Heart left ventricle (tissue), 16 donors: ENCODE measurements around the gene PMEPA1. TPM values are rescaled to one million over a fixed set of nuclear protein-coding genes. Genes with fewer than 3 reads are reported as not detected.

Experiments used
- ATAC-seq, 4 donors: fragments of 200-7000 bp; cut with Tn5 transposase; one replicate each; pipeline ENCODE4 v1.9.1; 2020 to 2022; ENCODE audit warnings: moderate library complexity in 4 of 4, mild to moderate bottlenecking in 3 of 4, moderate number of reproducible peaks in 1 of 4
- DNase-seq, 5 donors: peaks; one replicate each; pipeline ENCODE4 v3.0.0-alpha.2; 2020
- H3K27ac ChIP-seq, 12 donors: fragments of 200-600 bp; sonication (generic) in 4 of 12; one replicate each; pipeline versions ENCODE4 v1.5.0 to v1.8.0; 2016 to 2022; ENCODE audit warnings: mild to moderate bottlenecking in 2 of 12
- H3K27me3 ChIP-seq, 9 donors: fragments of 200-600 bp; sonication (generic) in 2 of 9; one replicate each; pipeline versions ENCODE4 v1.5.1 to v1.8.0; 2016 to 2022; ENCODE audit warnings: mild to moderate bottlenecking in 3 of 9
- H3K36me3 ChIP-seq, 9 donors: fragments of 200-600 bp; sonication (generic) in 2 of 9; one replicate each; pipeline versions ENCODE4 v1.5.0 to v1.8.0; 2018 to 2022; ENCODE audit warnings: mild to moderate bottlenecking in 2 of 9
- H3K4me1 ChIP-seq, 12 donors: fragments of 200-600 bp; sonication (generic) in 4 of 12; one replicate each; pipeline versions ENCODE4 v1.5.0 to v1.8.0; 2016 to 2022; ENCODE audit warnings: mild to moderate bottlenecking in 3 of 12
- H3K4me3 ChIP-seq, 12 donors: fragments of 200-600 bp; sonication (generic) in 4 of 12; one replicate each; pipeline versions ENCODE4 v1.5.0 to v1.8.0; 2017 to 2022; ENCODE audit warnings: mild to moderate bottlenecking in 9 of 12, moderate library complexity in 4 of 12
- H3K9me3 ChIP-seq, 12 donors: fragments of 200-600 bp; sonication (generic) in 4 of 12; one replicate each; pipeline versions ENCODE4 v1.5.0 to v1.8.0; 2016 to 2022; ENCODE audit warnings: mild to moderate bottlenecking in 1 of 12
- POLR2A ChIP-seq, 2 donors: fragments of 450-650 bp; IDR thresholded peaks; one replicate each; pipeline ENCODE4 v1.6.1; 2017; ENCODE audit warnings: antibody characterized with exemption in 2 of 2, mild to moderate bottlenecking in 2 of 2, moderate library complexity in 2 of 2
- WGBS, 4 donors: extraction: QIAGEN DNeasy Blood & Tissue Kit in 2 of 4; methylation state at CpG; one replicate each; pipeline versions ENCODE4 v1.1.5 to v1.1.7; 2013 to 2018; 5-methylcytosine and 5-hydroxymethylcytosine counted together
- intact Hi-C, 10 donors: fragments of 100-400 bp; cut with DNase I; formaldehyde crosslinking; loops; one replicate each; pipeline versions ENCODE4 v1.11.1 to v1.14.2; 2022
- polyA plus RNA-seq, 2 donors: library from polyadenylated mRNA; stranded (reverse); fragments of 200-250 nt; gene quantifications; one replicate each; pipeline ENCODE4 v1.2.3, GENCODE V29; 2013
- total RNA-seq, 9 donors: library from RNA; depleted of rRNA in 2 of 9; stranded (reverse); fragments of >200 nt in 2 of 9; fragmentation: NEBNext Ultra II Directional in 3 of 9; extraction: Animal tissue kit (Norgen Biotek cat#: 25700) in 3 of 9; gene quantifications; one replicate each; pipeline versions ENCODE4 v1.1.0 to v1.2.4, GENCODE V29; 2016 to 2023
- TF ChIP-seq, protein P1 (sequence below), 12 donors: fragments of 200-600 bp; sonication (generic) in 4 of 12; IDR thresholded peaks; one replicate each; pipeline versions ENCODE4 v1.5.0 to v1.8.0; 2018 to 2022; ENCODE audit warnings: antibody characterized with exemption in 12 of 12, mild to moderate bottlenecking in 5 of 12
- donor health status: ischemic (EF 13 %, LVEDD 7.1; RV severe dilation, severe dysfunction).
- donor health status: healthy with polysubstance abuse.
- donor health status: DM: no; HTN: yes; CAD: no.
- donor health status: DM: no; HTN: no; CAD: no.
- donor health status: ischemic (EF 25% LVEDD 6.9; RV normal size, moderate dysfunction).
- donor health status: ischemic (EF 25% LVEDD 5.7; RV mildly dilated, moderate dysfunction).
- donor health status: healthy.
- donor health status: DM: yes; HTN: yes; CAD: no.
- donor health status: ischemic (EF 35%, LVEDD 5.7; RV mildly dilated, moderate dysfunction).
- donor health status: nonischemic (EF 11% LVEDD 7.7; RV severe dilation, severe dysfunction).
- donor health status: DM: yes; HTN: yes; CAD: no.
- donor health status: PGD.
- donor health status: ischemic (EF 29% LVEDD 5.4; RV normal size, mild dysfunction).
- donor health status: nonischemic (EF 23%, LVEDD 6.1; RV moderate dilation, normal function).

PMEPA1 gene
- total and polyA plus RNA-seq, 11 donors: 12.6 to 115 (median 30.0) TPM

DNA sequence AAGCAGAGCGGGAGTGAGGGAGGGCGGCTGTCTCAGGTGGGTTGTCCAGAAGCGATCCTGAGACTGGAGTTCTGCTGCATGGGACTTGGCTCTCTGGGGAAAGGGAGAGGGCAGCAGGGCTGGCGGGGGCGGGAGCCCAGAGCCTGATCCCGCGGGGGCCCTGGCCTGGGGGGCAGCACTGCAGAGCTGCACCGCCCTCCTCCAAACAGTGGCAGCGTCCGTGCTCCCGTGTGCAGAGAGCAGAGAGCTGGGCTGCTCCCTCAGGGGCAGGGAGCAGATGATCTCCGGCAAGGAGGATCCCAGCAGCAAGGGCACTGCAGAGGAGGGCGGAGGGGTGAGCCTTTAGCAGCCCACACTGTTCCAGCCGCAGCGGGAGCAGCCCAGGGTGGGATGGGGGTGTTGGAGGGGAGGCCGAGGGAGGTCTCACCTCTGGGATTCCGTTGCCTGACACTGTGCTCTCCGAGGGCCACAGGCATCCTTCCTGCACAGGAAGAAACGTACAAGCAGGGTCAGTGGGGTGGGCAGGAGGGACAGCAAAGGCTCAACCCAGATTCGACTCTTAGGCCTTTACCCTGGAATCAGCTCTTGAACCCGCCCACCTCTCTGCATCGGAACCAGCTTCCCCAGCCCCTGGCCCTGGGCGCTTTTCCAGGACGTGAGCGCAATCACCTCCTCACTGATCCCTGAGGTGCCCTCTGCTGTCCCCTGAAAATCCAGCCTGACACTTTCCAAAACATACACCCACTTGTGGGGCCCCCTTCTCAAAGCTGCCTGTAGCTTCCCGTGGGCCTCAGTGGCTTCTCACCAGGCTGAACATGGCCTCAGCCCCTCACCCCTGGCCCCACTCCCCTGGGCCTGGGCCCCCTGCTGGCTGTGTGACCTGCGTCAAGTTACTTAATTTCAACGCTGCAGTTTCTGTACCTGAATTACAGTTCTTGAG lies 56.9 kb downstream of the PMEPA1 start:
- H3K4me1 ChIP-seq: peaks cover 0 to 13% (median 5%) of the 10 kb centered on the region in 12 donors
- no peak for TF ChIP-seq POLR2A (IDR thresholded peaks at IDR 0.05)
- TF ChIP-seq, protein P1, sequence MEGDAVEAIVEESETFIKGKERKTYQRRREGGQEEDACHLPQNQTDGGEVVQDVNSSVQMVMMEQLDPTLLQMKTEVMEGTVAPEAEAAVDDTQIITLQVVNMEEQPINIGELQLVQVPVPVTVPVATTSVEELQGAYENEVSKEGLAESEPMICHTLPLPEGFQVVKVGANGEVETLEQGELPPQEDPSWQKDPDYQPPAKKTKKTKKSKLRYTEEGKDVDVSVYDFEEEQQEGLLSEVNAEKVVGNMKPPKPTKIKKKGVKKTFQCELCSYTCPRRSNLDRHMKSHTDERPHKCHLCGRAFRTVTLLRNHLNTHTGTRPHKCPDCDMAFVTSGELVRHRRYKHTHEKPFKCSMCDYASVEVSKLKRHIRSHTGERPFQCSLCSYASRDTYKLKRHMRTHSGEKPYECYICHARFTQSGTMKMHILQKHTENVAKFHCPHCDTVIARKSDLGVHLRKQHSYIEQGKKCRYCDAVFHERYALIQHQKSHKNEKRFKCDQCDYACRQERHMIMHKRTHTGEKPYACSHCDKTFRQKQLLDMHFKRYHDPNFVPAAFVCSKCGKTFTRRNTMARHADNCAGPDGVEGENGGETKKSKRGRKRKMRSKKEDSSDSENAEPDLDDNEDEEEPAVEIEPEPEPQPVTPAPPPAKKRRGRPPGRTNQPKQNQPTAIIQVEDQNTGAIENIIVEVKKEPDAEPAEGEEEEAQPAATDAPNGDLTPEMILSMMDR (IDR thresholded peaks at IDR 0.05): no peak
- intact Hi-C loops: loop anchor here in 7 of 10 donors (2.0 to 10.0 kb wide), 10 partner anchors 56 to 529 kb away; no protein-coding TSS in a partner anchor
- H3K27me3 ChIP-seq: no peaks in the 10 kb centered on the region
- WGBS, 4 donors: 89 to 92% (median 91%) methylated on average over 26 to 28 of the region's 28 CpGs
- H3K4me3 ChIP-seq: no peak overlapping the region
- H3K36me3 ChIP-seq: peaks cover 0 to 54% (median 29%) of the 10 kb centered on the region in 9 donors
- DNase-seq (peak in 4 of 5 donors; percentile 6 to 24 (median 16)), ATAC-seq (no peak)
- H3K27ac ChIP-seq: no peak overlapping the region
- H3K9me3 ChIP-seq: no peaks in the 10 kb centered on the region

DNA sequence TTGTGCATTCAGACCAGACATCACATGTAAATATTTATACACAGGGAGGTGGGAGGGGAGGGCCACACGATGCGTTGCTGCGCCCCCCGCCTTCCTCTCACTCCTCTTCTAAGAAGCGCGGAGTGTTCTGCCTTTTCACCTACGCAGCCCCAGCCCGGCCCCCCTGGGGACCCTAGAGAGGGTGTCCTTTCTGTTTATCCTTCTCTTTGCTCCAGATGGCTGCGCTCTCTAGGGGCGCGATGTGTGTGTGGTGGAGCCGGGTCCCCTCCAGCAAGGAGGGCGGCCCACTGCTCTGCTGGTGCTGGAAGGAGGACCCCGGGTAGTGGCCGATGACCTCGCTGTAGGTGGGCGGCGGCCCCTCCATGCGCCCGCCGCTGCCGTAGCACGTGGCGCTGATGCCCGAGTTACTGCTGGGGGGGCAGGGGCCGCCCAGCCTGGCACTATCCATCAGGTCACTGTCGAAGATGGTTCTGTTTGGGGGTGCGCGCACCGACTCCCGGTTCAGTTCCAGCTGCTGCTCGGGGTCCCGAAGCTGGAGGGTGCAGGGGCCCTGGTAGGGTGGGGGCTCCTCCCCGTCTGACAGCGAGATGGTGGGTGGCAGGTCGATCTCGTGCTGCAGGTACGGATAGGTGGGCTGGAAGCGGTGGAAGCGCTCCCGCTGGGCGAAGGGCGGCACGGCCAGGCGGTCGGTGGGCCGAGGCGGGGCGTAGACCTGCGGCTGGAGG lies 57.8 kb downstream of the PMEPA1 start:
- peaks cover 0 to 8% (median 3%) of the 10 kb centered on the region in 12 donors for H3K4me1 ChIP-seq
- peaks cover 0 to 47% (median 27%) of the 10 kb centered on the region in 9 donors for H3K36me3 ChIP-seq
- H3K27me3 ChIP-seq: no peaks in the 10 kb centered on the region
- H3K27ac ChIP-seq: no peak overlapping the region
- no peak overlapping the region for H3K4me3 ChIP-seq
- DNase-seq: peak in 4 of 5 donors; percentile 5 to 20 (median 16)
- no peak for ATAC-seq
- intact Hi-C loops: loop anchor here in 7 of 10 donors (2.0 to 10.0 kb wide), 10 partner anchors 55 to 530 kb away; no protein-coding TSS in a partner anchor
- TF ChIP-seq POLR2A (IDR thresholded peaks at IDR 0.05): no peak
- TF ChIP-seq, protein P1 (IDR thresholded peaks at IDR 0.05): no peak
- 94 to 96% (median 96%) methylated on average over 32 to 50 of the region's 50 CpGs for WGBS, 4 donors
- no peaks in the 10 kb centered on the region for H3K9me3 ChIP-seq

DNA sequence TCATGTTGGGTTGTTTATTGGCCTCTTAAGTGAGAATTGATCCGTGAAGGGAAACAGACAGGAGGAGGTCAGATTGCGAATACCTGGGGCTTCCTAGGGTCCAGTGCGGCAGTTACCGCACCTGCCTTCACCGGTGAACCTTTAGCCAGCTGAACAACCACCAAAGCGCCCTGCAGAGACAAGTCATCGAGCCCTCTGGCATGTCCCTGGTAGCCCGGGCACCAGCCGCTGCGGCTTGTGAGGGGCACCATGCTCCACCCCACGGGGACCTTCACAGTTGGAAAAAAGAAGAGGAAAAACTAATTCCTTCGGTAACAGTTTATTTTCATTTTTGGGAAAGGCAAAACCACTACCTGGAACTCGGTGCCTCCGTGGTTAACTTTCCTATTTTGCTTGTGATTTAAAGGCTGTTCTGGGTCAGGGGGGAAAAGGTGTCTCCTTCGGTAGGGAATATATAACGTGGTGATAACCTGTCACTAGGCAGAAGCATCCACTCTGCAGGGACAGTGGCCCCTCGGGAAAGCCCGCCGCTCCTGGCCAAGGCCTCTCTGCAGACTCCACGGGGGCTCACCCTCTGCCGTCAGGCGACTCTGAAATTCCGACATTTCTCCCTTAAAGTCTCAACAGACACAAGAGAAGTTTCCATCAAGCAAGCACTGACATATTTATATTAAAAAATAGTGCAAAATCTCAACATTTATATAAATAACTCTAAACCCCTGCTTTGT lies 58.9 kb downstream of the PMEPA1 start:
- ATAC-seq (no peak), DNase-seq (peak in 1 of 5 donors; percentile 10)
- H3K9me3 ChIP-seq: no peaks in the 10 kb centered on the region
- H3K4me3 ChIP-seq: no peak overlapping the region
- intact Hi-C loops: loop anchor here in 6 of 10 donors (5.0 to 10.0 kb wide), 9 partner anchors 54 to 531 kb away; no protein-coding TSS in a partner anchor
- H3K36me3 ChIP-seq: peaks cover 0 to 35% (median 20%) of the 10 kb centered on the region in 9 donors
- no peak overlapping the region for H3K27ac ChIP-seq
- TF ChIP-seq, protein P1 (IDR thresholded peaks at IDR 0.05): no peak
- TF ChIP-seq POLR2A (IDR thresholded peaks at IDR 0.05): no peak
- WGBS, 4 donors: 88 to 92% (median 89%) methylated on average over 23 of the region's 23 CpGs
- H3K27me3 ChIP-seq: no peaks in the 10 kb centered on the region
- H3K4me1 ChIP-seq: peaks cover 0 to 8% (median 3%) of the 10 kb centered on the region in 12 donors
